ENCODE data around the gene PSD4.

Gene PSD4

GRCh38 chr2:113144259-113144658, 29.5 kb upstream of the PSD4 start:
- DNase-seq, result no peak

GRCh38 chr2:113148606-113149552, 24.9 kb upstream of the PSD4 start:
- no peak for DNase-seq

- no peak for DNase-seq
Measured at GRCh38 chr2:113149553-113150257, 24.1 kb upstream of the PSD4 start.

GRCh38 chr2:113150258-113150601, 23.5 kb upstream of the PSD4 start:
- DNase-seq, result no peak

- DNase-seq, result no peak
Measured at GRCh38 chr2:113155331-113155730, 18.4 kb upstream of the PSD4 start.

GRCh38 chr2:113156278-113157117, 17.3 kb upstream of the PSD4 start:
- no peak for DNase-seq

GRCh38 chr2:113157118-113157896, 16.5 kb upstream of the PSD4 start:
- peak; percentile 64 for DNase-seq

- no peak for DNase-seq
Measured at GRCh38 chr2:113157897-113158753, 15.6 kb upstream of the PSD4 start.

GRCh38 chr2:113158884-113159553, 14.8 kb upstream of the PSD4 start:
- DNase-seq, result no peak

GRCh38 chr2:113160248-113160647, 13.5 kb upstream of the PSD4 start:
- no peak for DNase-seq

- no peak for DNase-seq
Measured at GRCh38 chr2:113160962-113161361, 12.8 kb upstream of the PSD4 start.

GRCh38 chr2:113162173-113162572, 11.6 kb upstream of the PSD4 start:
- DNase-seq, result no peak

- no peak for DNase-seq
Measured at GRCh38 chr2:113162869-113163268, 10.9 kb upstream of the PSD4 start.

GRCh38 chr2:113164215-113164929, 9.4 kb upstream of the PSD4 start:
- DNase-seq, result no peak

GRCh38 chr2:113164930-113165585, 8.7 kb upstream of the PSD4 start:
- DNase-seq, result no peak

GRCh38 chr2:113166187-113166645, 7.6 kb upstream of the PSD4 start:
- DNase-seq, result no peak

- DNase-seq, result peak; percentile 62
Measured at GRCh38 chr2:113167115-113167932, 6.4 kb upstream of the PSD4 start.

GRCh38 chr2:113167962-113168340, 5.8 kb upstream of the PSD4 start:
- no peak for DNase-seq
